Activated T-helper 1 cell treated with anti-CD3 and anti-CD28 coated beads, Interleukin-2, amount 50 U/mL, for 16 hours (primary cell): ENCODE results near the gene SERP2.

Experiments used
- DNase-seq, 2 donors: peaks; one replicate each; pipeline ENCODE4 v3.0.0-alpha.2; 2020; ENCODE audit warnings: low read depth in 1 of 2, low spot score in 1 of 2

The SERP2 gene

GRCh38 chr13:44386913-44387556 is 13.4 kb downstream of the SERP2 start:
- no peak for DNase-seq

- no peak for DNase-seq
Measured at GRCh38 chr13:44388427-44389059, 14.9 kb downstream of the SERP2 start.

- DNase-seq = no peak
Measured at GRCh38 chr13:44389060-44389666, 15.5 kb downstream of the SERP2 start.

GRCh38 chr13:44389876-44390275 is 16.3 kb downstream of the SERP2 start:
- DNase-seq = no peak

GRCh38 chr13:44393391-44393790 is 19.8 kb downstream of the SERP2 start:
- DNase-seq = no peak

GRCh38 chr13:44394658-44395057 is 21.0 kb downstream of the SERP2 start:
- no peak for DNase-seq

GRCh38 chr13:44395976-44396694 is 22.5 kb downstream of the SERP2 start:
- DNase-seq = no peak

GRCh38 chr13:44396701-44397580 is 23.3 kb downstream of the SERP2 start:
- no peak for DNase-seq

GRCh38 chr13:44397766-44398223 is 24.2 kb downstream of the SERP2 start:
- no peak for DNase-seq

GRCh38 chr13:44398606-44399005 is 25.0 kb downstream of the SERP2 start:
- DNase-seq = no peak

- no peak for DNase-seq
Measured at GRCh38 chr13:44399074-44399473, 25.4 kb downstream of the SERP2 start.

- DNase-seq = no peak
Measured at GRCh38 chr13:44400736-44401135, 27.1 kb downstream of the SERP2 start.

- no peak for DNase-seq
Measured at GRCh38 chr13:44401577-44401976, 28.0 kb downstream of the SERP2 start.

- no peak for DNase-seq
Measured at GRCh38 chr13:44402899-44403445, 29.3 kb downstream of the SERP2 start.

- no peak for DNase-seq
Measured at GRCh38 chr13:44403461-44404056, 29.9 kb downstream of the SERP2 start.

GRCh38 chr13:44404261-44405132 is 30.9 kb downstream of the SERP2 start:
- no peak for DNase-seq

- no peak for DNase-seq
Measured at GRCh38 chr13:44406617-44407016, 33.0 kb downstream of the SERP2 start.

- DNase-seq = no peak
Measured at GRCh38 chr13:44407379-44407778, 33.8 kb downstream of the SERP2 start.

GRCh38 chr13:44407891-44408290 is 34.3 kb downstream of the SERP2 start:
- DNase-seq = no peak
